PFSK-1 (cell line): ENCODE results near the gene CXXC5.

Experiments
- POLR2AphosphoS5 ChIP-seq: IDR thresholded peaks from 2 replicates; pipeline ENCODE4 v1.6.1; 2012; ENCODE audit warnings: low read depth, mild to moderate bottlenecking, control low read depth, low read length, moderate library complexity
- REST ChIP-seq, 2 experiments: IDR thresholded peaks; 2 replicates each; pipeline versions ENCODE4 v1.6.1 to v1.8.0; 2011 to 2012; ENCODE audit warnings: low read depth in 2 of 2, low read length in 2 of 2, control low read depth in 1 of 2, inconsistent platforms in 1 of 2, mild to moderate bottlenecking in 1 of 2, moderate library complexity in 1 of 2; ENCODE audit not compliant: insufficient read depth in 1 of 2
- TAF1 ChIP-seq: IDR thresholded peaks from 2 replicates; pipeline ENCODE4 v1.6.1; 2012; ENCODE audit warnings: low read length, control low read depth, borderline replicate concordance; ENCODE audit not compliant: insufficient read depth

- TF ChIP-seq POLR2AphosphoS5 (no peak), REST (IDR thresholded peaks at IDR 0.05; ENCODE audit: insufficient read depth in 1 of 2, low read depth in 2 of 2, low read length in 2 of 2) (no peak), TAF1 (no peak)
Observed at GRCh38 chr5:139647506-139648204, 494 bp upstream of the CXXC5 start.
